Astrocyte of the spinal cord (primary cell): ENCODE measurements around the gene PLLP.

Source experiments
- DNase-seq: peaks from one replicate; pipeline ENCODE4 v3.0.0; 2011; ENCODE audit warnings: low read depth, low spot score
- H3K4me3 ChIP-seq: 2 replicates; pipeline ENCODE4 v1.5.1; 2011; ENCODE audit warnings: low read depth, mild to moderate bottlenecking, low read length, moderate library complexity
- CTCF ChIP-seq: IDR thresholded peaks from 2 replicates; pipeline ENCODE4 v1.5.1; 2012; ENCODE audit warnings: low read depth, mild to moderate bottlenecking, low read length, inconsistent platforms
- in situ Hi-C: cut with HindIII; loops from 2 replicates; pipeline ENCODE4 v1.10.0; 2017; ENCODE audit warnings: low sequenced_read_pairs

PLLP gene

DNA sequence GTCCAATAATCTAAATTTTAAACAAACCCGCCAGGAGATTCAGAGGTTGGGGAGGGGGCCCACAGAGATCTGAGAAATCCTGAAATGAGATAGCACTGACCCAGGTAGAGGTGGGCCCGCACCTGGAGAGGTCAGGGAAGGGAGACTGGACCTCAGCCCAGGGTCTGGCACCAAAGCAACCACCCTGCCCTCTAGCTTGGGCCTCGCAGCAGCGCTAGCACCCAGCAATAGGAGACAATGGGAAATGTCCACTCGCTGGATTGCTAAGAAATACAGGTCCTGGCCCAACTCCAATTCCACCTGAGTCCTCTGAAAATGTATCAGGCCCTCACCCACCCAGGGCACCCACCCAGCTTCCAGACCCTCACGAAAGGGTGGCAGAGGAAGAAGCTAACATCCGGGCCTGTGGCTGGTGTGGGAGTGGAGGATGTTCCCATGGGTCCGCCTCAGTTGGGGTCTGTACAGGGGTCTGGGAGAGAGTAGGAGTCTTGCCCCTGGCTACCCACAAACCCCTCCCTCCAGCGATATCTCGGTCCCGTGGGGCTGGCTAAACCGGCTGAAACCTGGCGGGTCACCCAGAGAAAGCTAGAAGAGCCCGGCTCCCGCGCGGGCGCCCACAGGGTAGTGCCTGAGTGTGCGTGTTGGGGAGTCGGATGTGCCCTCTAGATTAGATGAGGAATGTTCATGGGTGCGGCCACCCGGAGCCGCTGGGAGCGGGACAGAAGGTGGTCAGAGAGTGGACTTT is 1.1 kb downstream of the PLLP start:
- no peak for DNase-seq

GRCh38 chr16:57282510-57283213 is 1.8 kb downstream of the PLLP start:
- H3K4me3 ChIP-seq: no peak overlapping the region
- no peak for DNase-seq
- no peak for TF ChIP-seq CTCF
- in situ Hi-C loops: no loop called here

More for the DNA sequence above, 1.1 kb downstream of the PLLP start:
- in situ Hi-C loops: no loop called here
- TF ChIP-seq CTCF: no peak
- H3K4me3 ChIP-seq: no peak overlapping the region

DNA sequence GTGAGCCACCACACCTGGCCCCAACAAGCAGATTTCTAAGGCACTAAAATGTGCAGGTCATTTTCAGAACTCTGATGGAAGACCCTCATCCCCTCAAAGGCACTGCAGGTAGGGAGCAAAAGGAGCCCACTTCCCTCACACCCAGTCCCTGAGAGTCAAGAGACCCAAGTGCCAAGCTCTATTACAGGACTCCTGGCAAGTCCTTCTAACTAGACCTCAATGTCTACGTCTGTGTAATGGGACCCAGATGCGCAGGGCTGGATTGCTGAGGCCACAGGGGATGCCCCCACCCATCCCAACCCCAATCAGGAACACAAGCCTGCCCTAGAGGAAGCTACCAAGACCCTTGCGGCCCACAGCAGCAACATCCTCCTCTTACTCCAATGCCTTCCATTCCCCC is 2.7 kb downstream of the PLLP start:
- no peak for DNase-seq
- in situ Hi-C loops: no loop called here
- H3K4me3 ChIP-seq: no peak overlapping the region
- TF ChIP-seq CTCF: no peak

DNA sequence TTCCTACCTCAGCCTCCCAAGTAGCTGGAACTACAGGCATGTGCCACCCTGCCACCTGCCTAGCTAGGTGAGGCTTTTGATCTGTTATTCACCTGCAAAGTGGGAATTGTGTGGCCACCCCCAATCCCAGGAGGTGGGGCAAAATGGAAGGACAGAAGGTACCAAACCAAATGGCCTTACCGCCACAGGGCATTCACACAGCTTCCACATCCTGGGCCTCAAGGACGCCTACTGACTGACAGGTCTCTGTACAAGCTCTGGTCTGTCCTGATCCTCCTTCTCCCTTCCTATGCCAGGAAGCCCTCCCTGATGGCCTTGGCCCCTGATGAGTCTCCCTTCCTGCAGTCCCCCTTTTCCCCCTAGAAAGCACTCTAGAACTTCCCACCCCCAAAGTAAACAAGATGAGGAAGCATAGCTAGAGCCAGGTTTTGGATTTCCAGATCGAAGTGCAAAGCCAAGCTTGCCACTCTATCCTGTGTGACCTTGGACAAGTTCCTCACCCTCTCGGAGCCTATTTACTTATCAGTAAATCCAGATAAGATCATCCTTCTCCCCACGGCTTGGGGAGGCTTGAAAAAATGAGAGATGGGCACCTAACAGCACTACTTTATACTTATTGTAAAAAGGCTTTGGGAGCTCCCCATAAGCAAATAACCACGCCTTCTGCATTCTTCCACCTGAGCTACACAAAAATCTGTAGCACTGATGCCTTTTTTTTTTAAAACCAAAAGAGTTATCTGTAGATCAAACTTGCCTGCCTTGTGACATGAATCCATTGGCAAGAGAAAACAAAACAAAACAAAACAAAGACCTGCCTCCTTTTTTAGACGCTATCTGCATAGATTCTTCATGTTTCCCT is 4.5 kb downstream of the PLLP start:
- TF ChIP-seq CTCF: no peak
- H3K4me3 ChIP-seq: no peak overlapping the region
- DNase-seq: no peak
- in situ Hi-C loops: no loop called here

GRCh38 chr16:57278494-57278893 is 6.0 kb downstream of the PLLP start:
- H3K4me3 ChIP-seq: no peak overlapping the region
- TF ChIP-seq CTCF: no peak
- in situ Hi-C loops: no loop called here
- DNase-seq: no peak

DNA sequence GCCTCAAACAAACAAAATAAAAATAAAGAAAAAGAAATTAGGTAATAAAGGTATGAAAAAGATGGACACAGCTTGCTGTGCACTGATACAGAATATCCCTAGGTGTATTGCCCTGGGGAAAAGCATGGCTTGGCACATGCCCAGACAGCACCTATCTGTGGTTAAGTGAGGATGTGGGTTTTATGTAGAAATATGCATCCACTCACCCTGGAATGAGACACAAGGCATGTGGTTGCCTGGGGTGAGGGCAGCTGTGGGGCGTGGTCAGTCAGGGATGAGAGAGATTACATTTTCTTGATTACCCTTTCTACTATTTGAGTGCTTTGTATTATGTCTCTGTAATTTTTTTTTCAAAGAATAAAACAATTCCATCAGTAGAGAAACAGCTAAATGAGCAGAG is 6.9 kb downstream of the PLLP start:
- DNase-seq: peak; percentile 66
- no peak for TF ChIP-seq CTCF
- in situ Hi-C loops: no loop called here
- H3K4me3 ChIP-seq: no peak overlapping the region
